IPS DF 19.7 (cell line): ENCODE data around the gene PAGE2.
"Not testable (repeated sequence)": the region's sequence is repeated elsewhere in the genome, so short reads cannot be mapped to it uniquely, and the experiment has no call there.

Experiments used
- DNase-seq: peaks from one replicate; pipeline ENCODE4 v3.0.0-alpha.2; 2013; ENCODE audit warnings: low read depth, low spot score

PAGE2 gene

GRCh38 chrX:55123900-55124299 lies 35.1 kb downstream of the PAGE2 start:
- DNase-seq, result no peak

GRCh38 chrX:55127692-55128091 lies 38.9 kb downstream of the PAGE2 start:
- no peak for DNase-seq

GRCh38 chrX:55129361-55129760 lies 40.5 kb downstream of the PAGE2 start:
- DNase-seq, result no peak

GRCh38 chrX:55130481-55130880 lies 41.7 kb downstream of the PAGE2 start:
- DNase-seq, result no peak

GRCh38 chrX:55132416-55132815 lies 43.6 kb downstream of the PAGE2 start:
- no peak for DNase-seq

GRCh38 chrX:55135171-55135570 lies 46.4 kb downstream of the PAGE2 start:
- DNase-seq, result no peak

GRCh38 chrX:55140800-55141199 lies 52.0 kb downstream of the PAGE2 start:
- DNase-seq, result not testable (repeated sequence)
